HepG2 (cell line): Measurements from ENCODE around the gene LASP1. TPM values are rescaled to one million over a fixed set of nuclear protein-coding genes. Genes with fewer than 3 reads are reported as not detected.

Experiments used
- BCL6 ChIP-seq: IDR thresholded peaks from 2 replicates; pipeline ENCODE4 v1.6.1; 2016; ENCODE audit warnings: missing genetic modification reagents, missing compliant biosample characterization
- CREM ChIP-seq, 2 experiments: sonication (generic) in 1 of 2; formaldehyde crosslinking in 1 of 2; IDR thresholded peaks; 2 replicates each; pipeline versions ENCODE4 v1.4.0 to v1.6.1; 2016 to 2020; ENCODE audit warnings: antibody characterized with exemption in 1 of 2, mild to moderate bottlenecking in 1 of 2, missing genetic modification reagents in 1 of 2
- FOXP1 ChIP-seq, 2 experiments: fragments of 450-650 bp in 1 of 2; IDR thresholded peaks; 2 replicates each; pipeline ENCODE4 v1.6.1; 2017 to 2018; ENCODE audit warnings: antibody characterized with exemption in 1 of 2
- ISL2 ChIP-seq: sonication (generic); formaldehyde crosslinking; IDR thresholded peaks from 2 replicates; pipeline ENCODE4 v1.5.0; 2020; ENCODE audit warnings: missing genetic modification reagents
- TARDBP ChIP-seq: sonication (generic); formaldehyde crosslinking; IDR thresholded peaks from 2 replicates; pipeline ENCODE4 v1.8.0; 2022; ENCODE audit warnings: mild to moderate bottlenecking, missing genetic modification reagents
- TBP ChIP-seq: sonication (generic); formaldehyde crosslinking; IDR thresholded peaks from 2 replicates; pipeline ENCODE4 v1.5.0; 2020; ENCODE audit warnings: missing genetic modification reagents
- TEAD2 ChIP-seq: sonication (generic); formaldehyde crosslinking; IDR thresholded peaks from 2 replicates; pipeline ENCODE4 v1.9.0; 2021; ENCODE audit warnings: missing genetic modification reagents
- ZC3H13 ChIP-seq: sonication (generic); formaldehyde crosslinking; IDR thresholded peaks from 2 replicates; pipeline ENCODE4 v1.8.1; 2023; ENCODE audit warnings: mild to moderate bottlenecking, missing genetic modification reagents, moderate library complexity
- ZNF567 ChIP-seq: sonication (generic); formaldehyde crosslinking; IDR thresholded peaks from 2 replicates; pipeline ENCODE4 v1.8.1; 2023; ENCODE audit warnings: mild to moderate bottlenecking, missing genetic modification reagents, borderline replicate concordance
- ZNF619 ChIP-seq: sonication (generic); formaldehyde crosslinking; IDR thresholded peaks from 2 replicates; pipeline ENCODE4 v1.4.0; 2020; ENCODE audit warnings: mild to moderate bottlenecking, missing genetic modification reagents
- ZNF747 ChIP-seq: sonication (generic); formaldehyde crosslinking; IDR thresholded peaks from 2 replicates; pipeline ENCODE4 v1.8.1; 2023; ENCODE audit warnings: missing genetic modification reagents, mild to moderate bottlenecking, borderline replicate concordance
- ZNF839 ChIP-seq: sonication (generic); formaldehyde crosslinking; IDR thresholded peaks from 2 replicates; pipeline ENCODE4 v1.4.0; 2020; ENCODE audit warnings: missing genetic modification reagents, mild to moderate bottlenecking, borderline replicate concordance
- polyA plus RNA-seq, 8 experiments: library from polyadenylated mRNA; depleted of rRNA in 3 of 8; stranded (reverse) in 7 of 8; unstranded in 1 of 8; fragments of >200 nt; fragmentation: Illumina TruSeq in 4 of 8; extraction: Trizol in 4 of 8; gene quantifications; 2 replicates each; pipeline versions ENCODE4 v1.2.1 to v1.2.3, GENCODE V29; 2011 to 2016; ENCODE audit warnings: low read depth in 4 of 8, missing spikeins in 1 of 8, mixed read lengths in 1 of 8; ENCODE audit not compliant: insufficient read depth in 1 of 8
- total RNA-seq, 5 experiments: library from RNA; depleted of rRNA; stranded (reverse); fragments of >200 nt; fragmentation: Illumina TruSeq; extraction: Trizol; gene quantifications; 2 replicates each; pipeline ENCODE4 v1.2.3, GENCODE V29; 2016; ENCODE audit warnings: low read depth in 1 of 5
- TF ChIP-seq, protein P1 (sequence below): sonication (generic); formaldehyde crosslinking; IDR thresholded peaks from 2 replicates; pipeline ENCODE4 v1.8.0; 2022; ENCODE audit warnings: mild to moderate bottlenecking, missing genetic modification reagents, borderline replicate concordance
- TF ChIP-seq, protein P2 (sequence below): IDR thresholded peaks from 2 replicates; pipeline ENCODE4 v1.6.1; 2016
- TF ChIP-seq, protein P3 (sequence below): sonication (generic); formaldehyde crosslinking; IDR thresholded peaks from 2 replicates; pipeline ENCODE4 v1.5.1; 2020; ENCODE audit warnings: mild to moderate bottlenecking, moderate library complexity, missing genetic modification reagents
- TF ChIP-seq, protein P4 (sequence below): sonication (generic); formaldehyde crosslinking; IDR thresholded peaks from 2 replicates; pipeline ENCODE4 v1.4.0; 2020; ENCODE audit warnings: missing genetic modification reagents, borderline replicate concordance
- TF ChIP-seq, protein P5 (sequence below): sonication (generic); formaldehyde crosslinking; IDR thresholded peaks from 2 replicates; pipeline ENCODE4 v1.4.0; 2020; ENCODE audit warnings: missing genetic modification reagents

The LASP1 gene
- total and polyA plus RNA-seq, 2 of the 13 experiments (the other 11 are each of a cell fraction or from before 2014, with no cell fraction given), result 70.1 to 97.0 TPM

DNA sequence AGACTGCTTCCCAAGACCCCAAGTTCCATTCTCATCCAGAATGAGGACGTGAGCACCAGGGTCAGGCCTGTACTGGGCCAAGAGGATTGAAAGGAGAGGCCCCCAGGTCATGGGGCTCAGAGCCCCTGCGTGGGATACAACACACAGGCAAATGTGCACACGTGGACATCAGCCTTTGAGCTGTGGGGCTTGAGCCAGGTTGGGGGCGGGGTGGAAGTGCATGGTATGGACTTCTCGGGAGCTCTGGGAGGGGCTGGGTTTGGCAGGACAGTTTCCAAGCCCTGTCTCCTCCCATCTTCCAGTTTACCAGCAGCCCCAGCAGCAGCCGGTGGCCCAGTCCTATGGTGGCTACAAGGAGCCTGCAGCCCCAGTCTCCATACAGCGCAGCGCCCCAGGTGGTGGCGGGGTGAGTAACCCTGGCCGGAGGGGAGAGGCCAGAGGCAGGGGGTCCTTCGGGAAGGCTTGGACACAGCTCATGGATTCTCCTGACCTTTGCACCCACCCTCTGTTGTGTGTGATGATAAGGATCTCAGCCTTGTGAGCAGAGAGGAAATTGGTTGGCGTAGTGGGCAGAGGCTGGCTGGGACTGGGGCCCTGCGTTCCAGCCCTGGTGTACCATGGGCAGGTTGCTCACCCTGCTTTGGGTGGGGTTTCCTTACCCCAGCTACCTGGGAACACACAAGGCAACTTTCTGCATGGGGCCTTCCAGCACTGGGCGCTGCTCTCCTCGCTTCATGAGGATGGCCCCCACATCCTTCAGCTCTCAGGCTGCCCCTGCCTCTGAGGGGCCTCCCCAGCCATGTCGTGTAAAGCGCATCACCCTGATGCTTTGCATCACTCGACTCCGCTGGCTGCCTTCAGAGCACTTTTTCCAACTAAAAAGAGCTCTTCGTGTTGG is 45.1 kb downstream of the LASP1 start (continued):
- TF ChIP-seq, protein P1, sequence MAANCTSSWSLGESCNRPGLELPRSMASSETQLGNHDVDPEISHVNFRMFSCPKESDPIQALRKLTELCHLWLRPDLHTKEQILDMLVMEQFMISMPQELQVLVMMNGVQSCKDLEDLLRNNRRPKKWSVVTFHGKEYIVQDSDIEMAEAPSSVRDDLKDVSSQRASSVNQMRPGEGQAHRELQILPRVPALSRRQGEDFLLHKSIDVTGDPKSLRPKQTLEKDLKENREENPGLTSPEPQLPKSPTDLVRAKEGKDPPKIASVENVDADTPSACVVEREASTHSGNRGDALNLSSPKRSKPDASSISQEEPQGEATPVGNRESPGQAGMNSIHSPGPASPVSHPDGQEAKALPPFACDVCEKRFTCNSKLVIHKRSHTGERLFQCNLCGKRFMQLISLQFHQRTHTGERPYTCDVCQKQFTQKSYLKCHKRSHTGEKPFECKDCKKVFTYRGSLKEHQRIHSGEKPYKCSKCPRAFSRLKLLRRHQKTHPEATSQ, result no peak
- TF ChIP-seq, protein P2, sequence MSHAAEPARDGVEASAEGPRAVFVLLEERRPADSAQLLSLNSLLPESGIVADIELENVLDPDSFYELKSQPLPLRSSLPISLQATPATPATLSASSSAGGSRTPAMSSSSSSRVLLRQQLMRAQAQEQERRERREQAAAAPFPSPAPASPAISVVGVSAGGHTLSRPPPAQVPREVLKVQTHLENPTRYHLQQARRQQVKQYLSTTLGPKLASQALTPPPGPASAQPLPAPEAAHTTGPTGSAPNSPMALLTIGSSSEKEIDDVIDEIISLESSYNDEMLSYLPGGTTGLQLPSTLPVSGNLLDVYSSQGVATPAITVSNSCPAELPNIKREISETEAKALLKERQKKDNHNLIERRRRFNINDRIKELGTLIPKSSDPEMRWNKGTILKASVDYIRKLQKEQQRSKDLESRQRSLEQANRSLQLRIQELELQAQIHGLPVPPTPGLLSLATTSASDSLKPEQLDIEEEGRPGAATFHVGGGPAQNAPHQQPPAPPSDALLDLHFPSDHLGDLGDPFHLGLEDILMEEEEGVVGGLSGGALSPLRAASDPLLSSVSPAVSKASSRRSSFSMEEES, result peak; percentile 48; the same call in 1 of the 2 replicates
- no peak for TF ChIP-seq ZNF567 (CRISPR knock-in tag)
- TF ChIP-seq ZNF619 (CRISPR knock-in tag), result peak; percentile 94
- TF ChIP-seq ZNF839, result no peak
- no peak for TF ChIP-seq CREM (IDR thresholded peaks at IDR 0.05)
- TF ChIP-seq CREM (CRISPR knock-in tag; IDR thresholded peaks at IDR 0.05), result no peak
- TF ChIP-seq, protein P3, sequence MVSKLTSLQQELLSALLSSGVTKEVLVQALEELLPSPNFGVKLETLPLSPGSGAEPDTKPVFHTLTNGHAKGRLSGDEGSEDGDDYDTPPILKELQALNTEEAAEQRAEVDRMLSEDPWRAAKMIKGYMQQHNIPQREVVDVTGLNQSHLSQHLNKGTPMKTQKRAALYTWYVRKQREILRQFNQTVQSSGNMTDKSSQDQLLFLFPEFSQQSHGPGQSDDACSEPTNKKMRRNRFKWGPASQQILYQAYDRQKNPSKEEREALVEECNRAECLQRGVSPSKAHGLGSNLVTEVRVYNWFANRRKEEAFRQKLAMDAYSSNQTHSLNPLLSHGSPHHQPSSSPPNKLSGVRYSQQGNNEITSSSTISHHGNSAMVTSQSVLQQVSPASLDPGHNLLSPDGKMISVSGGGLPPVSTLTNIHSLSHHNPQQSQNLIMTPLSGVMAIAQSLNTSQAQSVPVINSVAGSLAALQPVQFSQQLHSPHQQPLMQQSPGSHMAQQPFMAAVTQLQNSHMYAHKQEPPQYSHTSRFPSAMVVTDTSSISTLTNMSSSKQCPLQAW (CRISPR knock-in tag), result peak; percentile 65; the same call in 1 of the 2 replicates
- TF ChIP-seq BCL6 (CRISPR knock-in tag), result no peak
- no peak for TF ChIP-seq TARDBP (CRISPR knock-in tag)
- TF ChIP-seq ISL2 (CRISPR knock-in tag), result peak; percentile 82
- TF ChIP-seq ZNF747 (CRISPR knock-in tag), result no peak; the same call in 1 of the 2 replicates
- no peak for TF ChIP-seq TEAD2
- TF ChIP-seq, protein P4, sequence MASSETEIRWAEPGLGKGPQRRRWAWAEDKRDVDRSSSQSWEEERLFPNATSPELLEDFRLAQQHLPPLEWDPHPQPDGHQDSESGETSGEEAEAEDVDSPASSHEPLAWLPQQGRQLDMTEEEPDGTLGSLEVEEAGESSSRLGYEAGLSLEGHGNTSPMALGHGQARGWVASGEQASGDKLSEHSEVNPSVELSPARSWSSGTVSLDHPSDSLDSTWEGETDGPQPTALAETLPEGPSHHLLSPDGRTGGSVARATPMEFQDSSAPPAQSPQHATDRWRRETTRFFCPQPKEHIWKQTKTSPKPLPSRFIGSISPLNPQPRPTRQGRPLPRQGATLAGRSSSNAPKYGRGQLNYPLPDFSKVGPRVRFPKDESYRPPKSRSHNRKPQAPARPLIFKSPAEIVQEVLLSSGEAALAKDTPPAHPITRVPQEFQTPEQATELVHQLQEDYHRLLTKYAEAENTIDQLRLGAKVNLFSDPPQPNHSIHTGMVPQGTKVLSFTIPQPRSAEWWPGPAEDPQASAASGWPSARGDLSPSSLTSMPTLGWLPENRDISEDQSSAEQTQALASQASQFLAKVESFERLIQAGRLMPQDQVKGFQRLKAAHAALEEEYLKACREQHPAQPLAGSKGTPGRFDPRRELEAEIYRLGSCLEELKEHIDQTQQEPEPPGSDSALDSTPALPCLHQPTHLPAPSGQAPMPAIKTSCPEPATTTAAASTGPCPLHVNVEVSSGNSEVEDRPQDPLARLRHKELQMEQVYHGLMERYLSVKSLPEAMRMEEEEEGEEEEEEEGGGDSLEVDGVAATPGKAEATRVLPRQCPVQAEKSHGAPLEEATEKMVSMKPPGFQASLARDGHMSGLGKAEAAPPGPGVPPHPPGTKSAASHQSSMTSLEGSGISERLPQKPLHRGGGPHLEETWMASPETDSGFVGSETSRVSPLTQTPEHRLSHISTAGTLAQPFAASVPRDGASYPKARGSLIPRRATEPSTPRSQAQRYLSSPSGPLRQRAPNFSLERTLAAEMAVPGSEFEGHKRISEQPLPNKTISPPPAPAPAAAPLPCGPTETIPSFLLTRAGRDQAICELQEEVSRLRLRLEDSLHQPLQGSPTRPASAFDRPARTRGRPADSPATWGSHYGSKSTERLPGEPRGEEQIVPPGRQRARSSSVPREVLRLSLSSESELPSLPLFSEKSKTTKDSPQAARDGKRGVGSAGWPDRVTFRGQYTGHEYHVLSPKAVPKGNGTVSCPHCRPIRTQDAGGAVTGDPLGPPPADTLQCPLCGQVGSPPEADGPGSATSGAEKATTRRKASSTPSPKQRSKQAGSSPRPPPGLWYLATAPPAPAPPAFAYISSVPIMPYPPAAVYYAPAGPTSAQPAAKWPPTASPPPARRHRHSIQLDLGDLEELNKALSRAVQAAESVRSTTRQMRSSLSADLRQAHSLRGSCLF (CRISPR knock-in tag), result no peak
- TF ChIP-seq TBP (CRISPR knock-in tag), result no peak
- no peak for TF ChIP-seq FOXP1 (IDR thresholded peaks at IDR 0.05)
- peak; percentile 19; the same call in 1 of the 2 replicates for TF ChIP-seq FOXP1 (CRISPR knock-in tag; IDR thresholded peaks at IDR 0.05)
- TF ChIP-seq ZC3H13, result no peak
- TF ChIP-seq, protein P5, sequence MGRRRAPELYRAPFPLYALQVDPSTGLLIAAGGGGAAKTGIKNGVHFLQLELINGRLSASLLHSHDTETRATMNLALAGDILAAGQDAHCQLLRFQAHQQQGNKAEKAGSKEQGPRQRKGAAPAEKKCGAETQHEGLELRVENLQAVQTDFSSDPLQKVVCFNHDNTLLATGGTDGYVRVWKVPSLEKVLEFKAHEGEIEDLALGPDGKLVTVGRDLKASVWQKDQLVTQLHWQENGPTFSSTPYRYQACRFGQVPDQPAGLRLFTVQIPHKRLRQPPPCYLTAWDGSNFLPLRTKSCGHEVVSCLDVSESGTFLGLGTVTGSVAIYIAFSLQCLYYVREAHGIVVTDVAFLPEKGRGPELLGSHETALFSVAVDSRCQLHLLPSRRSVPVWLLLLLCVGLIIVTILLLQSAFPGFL (CRISPR knock-in tag), result no peak
